Adrenal gland (tissue), 5 donors: ENCODE measurements around the gene ATP1B2.

ENCODE experiments used
- CTCF ChIP-seq, 6 experiments: fragments of 450-650 bp in 4 of 6; fragments of 200-600 bp in 2 of 6; sonication (generic) in 1 of 6; IDR thresholded peaks; 1 replicate in 5 of 6; 2 replicates in 1 of 6; pipeline versions ENCODE4 v1.5.1 to v1.8.0; 2016 to 2021; ENCODE audit warnings: antibody characterized with exemption in 6 of 6, mild to moderate bottlenecking in 2 of 6, moderate library complexity in 1 of 6
- POLR2A ChIP-seq, 2 donors: fragments of 450-650 bp; IDR thresholded peaks; one replicate each; pipeline ENCODE4 v1.6.1; 2017; ENCODE audit warnings: antibody characterized with exemption in 2 of 2, mild to moderate bottlenecking in 2 of 2, moderate library complexity in 1 of 2
- donor health status: DM: no; HTN: no; CAD: no.

- TF ChIP-seq CTCF (IDR thresholded peaks at IDR 0.05): no peak
- TF ChIP-seq POLR2A (IDR thresholded peaks at IDR 0.05): no peak
Observed at GRCh38 chr17:7677388-7678067, 26.8 kb downstream of the ATP1B2 start.
